GM21717 (cell line): ENCODE results near the gene DUSP7.

ENCODE experiments used
- ATAC-seq: cut with Tn5 transposase; IDR thresholded peaks from one replicate; pipeline ENCODE4 v1.9.1; 2021; ENCODE audit warnings: mild to moderate bottlenecking, moderate library complexity; ENCODE audit not compliant: unreplicated experiment

DUSP7 gene

DNA sequence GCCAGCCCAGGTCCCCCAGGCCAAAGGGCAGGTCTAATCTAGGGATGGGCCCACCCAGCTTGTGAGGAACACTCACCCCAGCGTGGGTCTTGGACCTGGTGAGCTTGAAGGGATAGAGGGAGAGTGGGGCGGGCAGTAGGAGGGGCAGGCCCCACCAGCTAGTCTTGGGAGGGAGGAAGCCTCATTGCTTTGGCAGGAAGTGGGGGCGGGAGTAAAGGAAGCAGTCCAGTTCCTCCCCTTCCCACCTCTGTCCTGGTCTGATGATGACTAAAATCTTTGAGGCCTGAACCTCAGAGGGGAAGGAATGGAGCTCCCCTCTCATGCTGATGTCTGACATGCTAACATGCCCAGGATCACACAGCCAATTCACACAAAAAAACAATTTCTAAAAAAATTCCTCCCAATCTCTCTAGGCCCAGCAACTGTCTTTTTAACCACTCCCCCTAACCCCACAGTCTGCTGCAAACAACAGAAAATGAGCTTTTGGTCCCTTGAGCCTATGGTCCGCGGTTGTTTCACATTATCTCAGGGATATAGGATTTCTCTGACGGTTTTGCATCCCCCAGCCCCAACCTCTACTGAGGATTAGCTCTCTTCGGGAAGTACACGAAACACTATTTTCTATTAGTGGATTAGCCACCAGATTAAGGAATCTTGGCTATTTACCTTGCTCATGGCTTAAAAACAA is 30.7 kb upstream of the DUSP7 start:
- ATAC-seq: no peak

DNA sequence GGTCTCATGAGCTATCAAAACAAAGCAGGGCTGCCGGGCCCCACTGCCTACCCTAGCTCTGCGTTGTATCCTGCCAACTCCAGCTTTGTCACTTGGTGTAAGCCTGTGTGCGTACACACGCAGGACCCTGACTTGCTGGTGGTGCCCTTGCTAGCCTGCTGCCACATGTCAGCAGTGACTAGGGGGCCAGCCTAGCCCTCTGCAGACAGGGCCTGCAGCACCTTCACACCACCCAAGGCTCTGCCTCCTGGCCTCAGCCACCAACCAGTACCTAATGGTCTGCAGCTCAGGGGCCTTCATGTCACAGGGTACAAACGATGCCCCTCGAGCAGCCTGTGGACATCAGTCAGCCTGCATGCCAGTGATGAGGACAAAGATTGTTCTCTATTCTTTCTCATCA is 30.1 kb upstream of the DUSP7 start:
- ATAC-seq: no peak

DNA sequence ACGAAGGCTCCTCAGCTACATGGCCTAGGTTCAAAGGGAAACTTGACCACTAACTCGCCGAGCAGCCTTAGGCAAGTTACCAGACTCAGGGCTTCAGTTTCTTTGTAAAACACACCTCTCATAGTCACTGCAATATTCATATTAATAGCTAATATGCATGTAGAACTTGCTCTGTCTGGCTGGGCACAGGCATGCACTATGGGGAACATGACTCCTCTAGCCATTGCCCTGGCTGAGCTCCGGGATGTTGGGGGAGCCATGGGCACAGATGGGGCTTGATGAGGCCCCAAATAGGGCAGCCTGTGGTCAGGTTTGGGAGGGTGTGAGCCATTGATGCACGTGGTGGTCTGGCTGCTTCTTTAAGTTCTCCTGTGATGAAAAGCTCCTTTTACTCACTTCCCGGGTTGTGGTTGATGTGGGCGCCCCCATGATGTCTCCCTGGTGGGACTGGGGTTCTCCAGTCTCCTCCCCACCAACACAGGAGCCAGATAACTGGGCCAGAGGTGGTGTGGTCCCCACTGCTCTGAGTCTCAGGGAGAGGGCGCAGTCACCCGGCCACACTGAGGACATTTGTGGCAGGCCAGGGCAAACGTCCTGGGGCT is 29.4 kb upstream of the DUSP7 start:
- ATAC-seq: no peak

DNA sequence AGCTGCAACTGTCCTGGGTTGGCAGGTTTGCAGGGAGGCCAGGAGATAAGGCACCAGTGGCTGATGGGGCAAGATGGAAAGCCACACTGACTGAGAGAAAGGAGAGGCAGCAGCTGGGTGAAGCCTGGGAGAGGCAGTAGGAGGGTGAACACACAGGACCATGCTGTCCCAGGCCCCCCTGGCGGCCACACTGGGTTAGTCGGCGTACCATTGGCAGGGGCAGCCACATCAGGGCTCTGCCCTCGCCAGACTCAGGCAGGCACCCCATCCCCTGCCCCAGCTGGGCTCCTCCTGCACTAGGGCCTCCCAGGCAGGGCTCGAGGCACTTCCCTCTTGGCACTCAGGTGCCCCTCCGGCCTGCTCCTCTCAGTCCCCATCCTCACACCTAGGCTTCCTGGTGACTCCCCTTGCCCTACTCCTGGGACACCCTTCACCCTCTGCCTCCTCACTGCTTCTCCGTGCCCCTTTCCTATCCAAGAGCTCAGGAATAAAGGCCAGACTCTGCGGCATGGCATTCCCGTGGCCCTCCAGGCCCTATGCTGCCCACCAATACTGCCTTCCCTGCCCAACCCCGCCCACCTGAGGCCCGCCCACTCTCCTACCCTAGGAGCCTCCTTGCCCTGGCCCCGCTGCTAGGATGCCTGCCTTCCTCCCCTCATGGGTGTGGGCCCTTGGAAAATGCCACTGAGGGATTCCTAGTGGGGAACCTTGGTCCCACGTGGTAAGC is 28.7 kb upstream of the DUSP7 start:
- no peak for ATAC-seq

DNA sequence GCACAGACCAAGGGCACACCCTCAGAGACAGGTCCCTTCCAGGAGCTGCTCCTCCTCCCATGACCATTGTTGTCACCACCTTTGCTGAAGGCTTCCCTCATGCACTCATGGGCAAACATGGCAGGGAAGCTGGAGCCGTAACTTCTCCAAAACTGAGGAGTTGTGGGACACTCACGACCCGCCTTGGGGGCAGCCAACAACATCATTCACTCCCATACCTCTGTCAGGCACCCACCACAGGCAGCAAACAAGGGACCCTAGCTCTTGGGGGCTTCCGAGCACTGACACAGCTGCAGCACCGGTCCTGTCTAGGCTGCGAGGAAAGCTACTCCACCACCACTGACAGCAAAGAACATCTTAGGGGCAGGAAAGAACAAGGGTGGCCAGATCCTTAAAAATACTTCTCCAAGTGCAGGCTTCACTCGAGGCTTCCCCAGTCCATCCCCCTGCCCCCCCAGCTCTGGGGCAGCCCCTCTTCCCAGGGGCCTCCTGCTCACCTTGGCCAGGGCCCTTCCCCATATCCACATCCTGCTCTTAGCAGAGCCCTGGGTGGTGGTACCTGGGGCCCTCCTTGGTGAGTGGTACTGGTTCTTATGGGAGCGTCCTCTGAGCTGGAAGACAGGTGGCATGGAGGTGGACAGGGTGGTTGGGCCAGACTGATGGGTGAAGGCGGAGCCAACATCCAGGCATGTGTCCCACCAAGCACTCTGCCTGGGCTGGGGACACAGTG is 28.0 kb upstream of the DUSP7 start:
- ATAC-seq: no peak

DNA sequence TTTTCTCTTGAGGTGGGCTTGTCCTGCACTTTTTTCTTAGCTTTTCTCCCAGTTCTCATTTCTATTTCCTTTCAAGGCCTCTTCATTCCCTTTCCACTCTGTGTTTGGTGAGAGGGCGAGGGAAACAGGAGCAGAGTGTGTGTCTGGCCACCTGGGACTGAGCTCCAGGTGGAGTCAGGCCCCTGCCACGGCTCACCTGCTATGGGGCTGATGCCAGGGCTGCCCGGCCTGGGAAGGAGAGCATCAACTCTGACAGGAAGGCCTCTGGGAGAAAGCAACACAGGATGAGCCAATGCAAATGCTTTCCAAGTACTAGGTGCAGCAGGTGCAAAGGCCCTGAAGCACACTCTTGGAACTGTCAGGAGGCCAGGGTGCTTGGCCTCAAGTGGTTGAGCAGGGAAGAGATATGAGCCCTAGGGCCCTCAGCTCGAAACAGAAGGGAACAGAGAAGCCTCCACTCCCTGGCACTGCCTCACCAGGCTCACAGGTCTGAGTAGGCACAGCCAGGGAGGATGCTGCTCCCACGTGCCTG is 27.3 kb upstream of the DUSP7 start:
- no peak for ATAC-seq

DNA sequence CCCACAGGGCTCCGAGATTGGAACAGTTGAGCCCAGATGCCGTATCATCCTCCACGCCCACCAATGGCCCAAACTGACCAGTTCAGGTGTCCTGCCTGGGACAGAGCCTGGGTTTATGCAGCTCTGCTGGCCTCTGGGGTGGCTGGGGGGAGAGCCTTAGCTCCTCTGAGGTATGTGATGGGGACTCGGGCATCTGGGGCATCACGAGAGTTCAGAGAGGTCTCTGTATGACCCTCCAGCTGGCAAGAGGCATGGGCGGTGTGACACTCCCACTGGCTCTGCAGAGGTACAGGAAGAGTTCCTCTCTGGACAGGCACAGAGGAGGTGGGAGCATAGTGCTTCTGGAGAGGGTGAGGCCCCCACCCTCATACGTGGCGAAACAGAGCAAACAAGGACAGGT is 26.6 kb upstream of the DUSP7 start:
- ATAC-seq: no peak

DNA sequence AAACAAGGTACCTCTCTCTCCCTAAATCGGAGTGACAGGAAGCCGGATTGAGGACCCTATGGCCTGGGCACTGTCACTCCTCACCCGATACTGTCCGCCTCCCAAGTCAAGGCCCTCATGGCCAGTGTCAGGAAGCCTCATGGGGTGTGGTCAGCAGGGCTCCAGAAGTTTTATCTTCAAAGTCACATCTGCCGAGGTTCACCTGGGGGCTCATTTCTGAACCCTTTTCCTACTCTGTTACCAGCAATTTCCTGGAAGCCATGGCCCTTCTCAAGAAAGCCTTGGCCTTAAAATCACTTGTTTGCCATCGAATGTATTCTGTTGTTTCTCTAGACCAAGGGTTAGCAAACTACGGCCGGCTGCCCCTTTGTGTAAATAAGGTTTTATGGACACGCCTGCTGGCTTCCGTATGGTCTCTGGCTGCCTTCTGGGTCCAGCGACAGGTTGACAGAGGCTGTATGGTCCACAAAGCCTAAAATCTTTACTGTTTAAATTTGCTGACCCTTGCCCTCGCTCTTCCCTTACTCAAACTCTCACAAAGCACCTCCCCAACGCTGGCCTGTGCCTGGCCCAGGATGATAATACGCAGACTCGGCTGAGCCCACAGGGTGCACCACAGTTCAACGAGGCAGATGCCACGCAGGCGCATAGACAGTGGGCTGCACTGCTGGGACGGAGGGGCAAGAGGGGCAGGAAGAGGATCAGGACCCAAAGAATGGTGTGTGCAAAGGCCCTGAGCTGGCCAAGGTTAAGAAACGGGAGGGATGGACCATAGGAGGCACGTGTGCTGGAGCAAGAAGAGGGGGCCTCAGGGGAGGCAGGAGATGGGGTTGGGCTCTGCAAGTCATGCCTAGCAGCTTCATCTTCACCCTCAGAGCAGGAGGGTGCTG is 24.7 kb upstream of the DUSP7 start:
- no peak for ATAC-seq

DNA sequence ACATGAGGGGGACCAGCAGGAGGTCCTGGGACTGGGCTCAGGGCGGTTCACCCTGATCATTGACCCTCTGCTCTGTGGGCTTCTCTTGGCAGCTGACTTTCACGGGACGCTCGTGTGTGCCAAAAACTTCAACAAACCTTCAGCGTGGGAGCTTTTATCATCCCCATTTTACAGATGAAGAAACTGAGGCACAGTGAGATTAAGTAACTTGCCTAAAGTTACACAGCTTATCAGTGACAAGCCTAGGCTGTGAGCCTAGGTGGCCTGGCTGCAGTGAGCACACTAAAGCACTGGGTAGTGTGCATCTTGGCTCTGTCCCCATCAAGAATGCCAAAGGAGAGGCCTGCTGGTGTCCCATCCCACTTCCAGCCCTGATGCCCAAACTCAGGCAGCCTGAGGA is 23.6 kb upstream of the DUSP7 start:
- no peak for ATAC-seq

DNA sequence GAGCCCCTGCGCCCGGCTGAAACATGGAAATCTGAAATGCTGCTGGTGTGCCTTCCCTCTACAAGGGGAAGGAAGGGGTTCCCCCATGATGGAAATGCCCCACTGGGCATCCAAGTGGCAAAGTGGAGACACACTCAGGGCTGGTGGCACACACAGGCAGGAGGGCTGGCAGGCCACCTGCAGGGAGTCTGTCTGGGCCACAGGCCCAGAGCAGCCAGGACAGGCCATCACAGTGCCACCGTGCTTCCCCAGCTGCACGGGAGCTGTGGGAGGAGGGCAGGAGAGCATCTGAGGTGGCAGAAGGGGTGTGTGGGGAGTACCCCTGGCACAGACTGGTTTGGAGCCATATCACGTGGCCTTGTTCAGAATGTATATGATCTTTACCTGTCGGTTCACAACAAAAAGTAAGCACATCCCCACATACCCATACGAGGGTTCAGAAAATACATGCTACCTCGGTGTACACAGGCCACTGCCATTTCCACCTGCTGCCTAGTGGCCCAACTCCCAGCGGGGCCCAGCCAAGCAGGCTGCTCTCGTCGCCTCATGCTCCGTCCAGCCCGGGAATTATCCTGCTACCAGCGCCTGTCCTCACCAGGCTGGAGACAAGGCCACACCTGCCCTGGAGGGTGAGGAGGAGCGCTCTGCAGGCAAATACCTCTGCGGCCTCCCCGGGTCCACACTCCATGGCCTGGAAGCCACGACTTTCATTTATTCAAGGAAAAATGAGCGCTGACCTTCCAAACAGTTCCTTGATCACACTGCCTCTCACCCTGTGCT is 22.6 kb upstream of the DUSP7 start:
- no peak for ATAC-seq

DNA sequence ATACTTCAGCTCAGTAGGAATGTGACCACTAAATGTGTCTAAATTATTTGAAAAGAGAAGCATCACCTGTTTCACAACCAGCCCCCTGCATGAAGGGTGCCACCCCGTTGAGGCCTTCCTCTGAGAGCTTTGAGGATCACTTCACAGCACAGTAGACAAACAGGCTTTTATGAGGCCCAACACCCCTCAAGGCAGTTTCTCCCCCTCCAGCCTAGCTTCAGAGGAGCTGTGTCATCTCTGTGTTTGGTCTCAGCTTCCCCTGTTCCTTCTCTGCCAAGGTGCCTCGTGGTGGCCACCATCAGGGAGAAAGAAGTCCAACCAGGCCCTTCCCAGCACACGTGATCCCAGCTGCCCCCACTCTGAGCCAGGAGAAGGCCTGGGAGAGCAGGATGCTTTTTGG is 21.6 kb upstream of the DUSP7 start:
- ATAC-seq: no peak

DNA sequence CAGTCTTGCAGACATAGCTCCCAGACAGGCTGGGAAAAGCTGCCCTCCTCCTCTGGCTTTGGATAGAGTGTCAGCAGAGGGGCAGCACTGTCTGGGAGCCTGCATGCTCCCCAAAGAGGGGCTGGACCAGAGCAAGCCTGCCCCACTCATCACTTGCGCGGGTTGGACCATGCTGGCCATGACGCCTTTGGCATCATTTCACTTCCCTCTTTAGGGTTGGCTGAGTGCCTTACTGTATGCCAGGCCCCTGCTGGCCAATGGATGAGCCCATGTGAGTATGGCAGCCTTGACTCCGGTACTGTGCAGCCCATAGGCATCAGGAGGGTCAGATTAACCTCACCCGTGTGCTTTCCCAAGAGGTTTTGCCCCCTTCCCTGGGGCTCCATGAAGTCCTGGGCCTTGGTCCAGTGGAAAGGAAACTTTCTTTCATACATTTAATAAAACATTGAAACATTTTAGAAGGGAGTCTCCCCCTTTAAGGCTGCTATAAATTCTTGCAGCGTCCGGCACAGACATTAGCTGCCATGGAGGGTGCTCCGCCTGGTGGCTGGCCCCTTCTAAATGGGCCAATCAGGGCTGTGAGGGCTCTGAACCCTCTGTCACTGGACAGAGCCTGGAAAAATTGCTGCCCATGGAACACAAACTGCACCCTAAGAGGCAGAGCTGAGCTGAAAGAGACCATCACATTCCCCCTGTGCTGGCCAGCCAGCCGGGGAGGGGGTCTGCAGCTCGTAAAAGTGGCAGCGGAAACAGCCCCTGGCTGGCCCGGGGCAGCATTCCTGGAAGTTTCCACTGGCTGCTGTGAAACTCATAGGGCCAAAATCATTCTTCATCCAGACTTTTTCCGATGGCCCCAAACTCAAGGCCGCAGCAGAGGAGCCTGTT is 20.8 kb upstream of the DUSP7 start:
- ATAC-seq: no peak

DNA sequence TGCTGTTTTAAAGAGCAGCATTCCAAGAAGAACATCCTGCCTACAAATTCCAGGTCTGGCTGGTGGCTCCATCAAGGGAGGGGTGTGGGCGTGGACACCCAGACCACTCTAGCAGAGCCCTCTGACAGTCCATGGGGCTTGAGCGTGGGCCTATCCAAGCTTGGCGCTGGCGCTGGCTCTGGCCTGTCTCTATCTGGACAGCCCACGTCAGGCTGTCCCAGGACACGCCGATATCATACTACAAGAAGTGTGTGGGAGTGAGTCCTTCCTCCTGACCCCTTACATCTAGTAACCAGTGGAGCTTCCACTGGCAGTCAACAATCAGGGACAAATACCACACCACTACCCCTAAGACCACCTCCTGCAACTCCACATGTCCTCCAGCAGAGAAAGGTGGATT is 17.1 kb upstream of the DUSP7 start:
- no peak for ATAC-seq

DNA sequence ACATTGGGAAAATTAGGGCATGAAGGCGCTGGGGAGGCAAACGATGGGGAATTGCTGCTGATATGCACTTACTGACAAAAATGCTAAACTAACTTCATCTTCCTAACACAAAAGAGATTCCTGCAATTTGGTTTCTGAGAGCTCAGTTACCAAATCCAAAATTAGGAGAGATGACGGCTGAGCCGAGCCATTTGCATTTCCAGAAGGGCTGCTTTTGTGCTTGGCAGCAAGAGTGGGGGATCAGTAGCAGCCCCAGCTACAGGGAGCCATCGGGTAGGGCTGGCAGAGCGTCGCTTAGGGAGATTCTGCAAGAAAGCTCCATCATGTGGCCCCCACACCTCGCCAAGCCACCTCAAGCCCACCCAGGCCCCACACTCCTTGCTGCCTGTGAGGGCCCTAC is 16.1 kb upstream of the DUSP7 start:
- ATAC-seq: no peak

DNA sequence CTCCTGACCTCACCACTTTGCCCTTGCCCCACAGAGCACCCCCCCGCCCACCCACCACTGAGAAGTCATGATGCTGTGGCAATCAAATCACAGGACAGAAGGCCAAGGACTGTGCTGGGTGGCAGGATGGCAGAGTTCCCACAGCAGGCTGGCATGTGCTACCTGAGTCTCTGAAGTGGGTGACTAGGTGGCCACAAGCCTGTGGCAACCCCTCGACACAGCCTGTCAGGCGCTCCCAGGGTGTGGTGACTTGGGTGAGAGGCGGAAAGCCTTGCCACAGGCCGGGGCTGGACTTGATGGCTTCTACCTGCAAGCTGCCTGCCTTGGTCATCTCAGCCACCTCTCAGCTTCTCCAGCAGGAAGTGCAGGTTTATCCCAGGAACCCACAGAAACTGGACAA is 15.6 kb upstream of the DUSP7 start:
- ATAC-seq: no peak

DNA sequence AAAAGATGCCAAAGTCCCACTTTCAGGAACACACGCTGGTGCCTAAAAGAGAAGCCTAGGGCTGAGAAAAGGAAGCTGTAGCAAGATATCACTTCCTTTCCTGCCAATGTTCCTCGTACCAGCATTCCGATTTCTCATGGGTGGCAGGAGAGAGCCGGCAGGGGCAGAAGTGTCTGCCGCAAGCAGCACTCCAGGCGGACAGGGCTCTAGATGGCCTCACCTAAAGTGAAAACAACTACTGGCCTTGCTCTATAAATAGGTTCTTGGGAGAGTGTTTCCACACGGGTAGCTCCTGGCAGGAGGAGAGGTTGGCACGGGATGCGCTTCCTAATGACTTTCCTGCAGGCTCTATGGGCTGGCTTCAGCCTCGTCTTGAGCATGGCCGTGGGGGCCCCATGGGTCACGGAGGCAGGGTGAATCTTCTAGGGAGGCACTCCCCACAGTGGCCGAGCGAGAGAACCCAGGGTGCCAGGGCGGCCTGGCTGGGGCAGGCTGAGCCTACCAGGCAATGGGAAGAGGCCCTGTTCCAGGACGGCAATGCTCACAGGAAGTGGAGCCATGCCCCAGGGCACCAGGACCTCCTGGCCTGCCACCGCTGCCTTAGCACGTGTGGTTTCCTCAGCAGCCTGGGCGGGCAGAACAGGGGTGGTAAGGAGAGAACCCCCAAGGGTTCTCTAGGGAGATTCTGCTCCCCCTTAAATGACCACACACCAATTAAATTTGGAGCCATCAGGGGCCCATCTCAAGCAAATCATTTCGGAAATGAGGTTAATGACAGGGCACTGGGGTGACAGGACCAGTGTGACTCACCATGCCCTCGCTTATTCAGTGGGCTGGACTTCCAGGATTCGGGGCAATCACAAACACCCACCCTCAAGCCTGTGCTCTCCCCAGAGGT is 14.6 kb upstream of the DUSP7 start:
- no peak for ATAC-seq

DNA sequence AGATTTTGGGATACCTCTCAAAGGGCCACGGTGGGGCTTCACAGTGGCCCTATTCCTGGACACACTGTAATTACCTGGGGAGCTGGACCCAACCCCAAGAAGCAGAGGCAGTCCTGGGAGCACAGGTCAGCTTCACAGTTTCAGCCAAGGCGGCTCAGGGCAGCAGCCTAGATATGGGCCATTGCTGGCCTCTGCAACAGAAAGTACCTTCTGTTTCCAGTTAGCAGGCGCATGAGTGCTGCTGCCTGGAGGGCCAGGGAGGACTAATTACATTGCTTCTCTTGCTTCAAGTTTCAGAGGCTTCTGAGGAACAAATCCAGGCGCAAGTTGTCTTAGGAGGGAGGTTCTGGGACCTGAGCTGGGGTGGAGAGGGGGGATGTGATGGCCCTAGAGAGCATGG is 13.5 kb upstream of the DUSP7 start:
- ATAC-seq: no peak

DNA sequence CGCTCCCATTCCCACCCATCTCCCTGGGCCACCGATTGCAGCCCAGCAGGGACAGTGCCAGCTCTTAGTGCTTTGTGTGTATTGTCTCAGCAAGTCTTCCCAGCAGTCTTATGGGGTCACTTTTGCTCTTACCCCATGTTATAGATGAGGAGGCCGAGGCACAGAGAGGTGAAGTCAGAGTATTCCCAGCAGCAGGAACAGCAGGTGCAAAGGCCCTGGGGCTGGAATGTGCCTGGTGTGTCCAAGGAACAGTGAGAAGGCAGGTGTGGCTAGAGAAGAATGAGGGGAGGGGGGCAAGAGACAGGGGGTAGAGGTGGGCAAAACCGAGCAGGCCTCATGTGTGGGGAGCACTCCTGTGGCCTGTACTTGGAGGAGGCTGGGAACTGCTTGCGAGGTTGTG is 12.8 kb upstream of the DUSP7 start:
- no peak for ATAC-seq
